Esophagus muscularis mucosa (tissue), 4 donors: ENCODE results near the gene DOK6. TPM values are rescaled to one million over a fixed set of nuclear protein-coding genes. Genes with fewer than 3 reads are reported as not detected.

ENCODE experiments used
- DNase-seq: peaks from one replicate; pipeline ENCODE4 v3.0.0-alpha.2; 2017; ENCODE audit errors: extremely low spot score
- H3K27ac ChIP-seq, 4 donors: fragments of 200-600 bp; sonication (generic); replicated peaks in 1 of 4; 1 replicate in 3 of 4; 2 replicates in 1 of 4; pipeline ENCODE4 v1.5.1; 2016 to 2019; ENCODE audit warnings: mild to moderate bottlenecking in 1 of 4
- H3K27me3 ChIP-seq, 4 donors: fragments of 200-600 bp; sonication (generic); one replicate each; pipeline versions ENCODE4 v1.5.1 to v1.6.0; 2016 to 2019
- H3K36me3 ChIP-seq, 4 donors: fragments of 200-600 bp; sonication (generic); one replicate each; pipeline ENCODE4 v1.5.1; 2016 to 2019
- H3K4me1 ChIP-seq, 4 donors: fragments of 200-600 bp; sonication (generic); one replicate each; pipeline ENCODE4 v1.5.1; 2016 to 2019
- H3K4me3 ChIP-seq, 4 donors: fragments of 200-600 bp; sonication (generic); 1 replicate in 2 of 4; 2 replicates in 2 of 4; pipeline ENCODE4 v1.5.1; 2016 to 2019; ENCODE audit warnings: mild to moderate bottlenecking in 4 of 4, moderate library complexity in 1 of 4
- H3K9me3 ChIP-seq, 4 donors: fragments of 200-600 bp; sonication (generic); 1 replicate in 3 of 4; 2 replicates in 1 of 4; pipeline ENCODE4 v1.5.1; 2016 to 2019
- EP300 ChIP-seq: sonication (generic); formaldehyde crosslinking; IDR thresholded peaks from one replicate; pipeline ENCODE4 v1.6.1; 2017; ENCODE audit warnings: antibody characterized with exemption
- POLR2A ChIP-seq: fragments of 450-650 bp; IDR thresholded peaks from one replicate; pipeline ENCODE4 v1.6.1; 2017; ENCODE audit warnings: antibody characterized with exemption, moderate library complexity, mild to moderate bottlenecking, low read depth
- POLR2AphosphoS5 ChIP-seq, 2 donors: sonication (generic); formaldehyde crosslinking; IDR thresholded peaks; one replicate each; pipeline ENCODE4 v1.6.1; 2017; ENCODE audit warnings: antibody characterized with exemption in 2 of 2
- WGBS: methylation state at CpG from one replicate; pipeline ENCODE4 v1.1.5; 2018; 5-methylcytosine and 5-hydroxymethylcytosine counted together
- intact Hi-C: fragments of 100-400 bp; cut with DNase I; formaldehyde crosslinking; loops from one replicate; pipeline ENCODE4 v1.15.1; 2023
- total RNA-seq, 4 donors: library from RNA; depleted of rRNA; stranded (reverse); fragments of >200 nt; gene quantifications; one replicate each; pipeline versions ENCODE4 v1.1.0 to v1.2.1, GENCODE V29; 2016
- TF ChIP-seq, protein P1 (sequence below), 3 experiments: fragments of 200-600 bp in 2 of 3; fragments of 450-650 bp in 1 of 3; sonication (generic) in 2 of 3; IDR thresholded peaks; one replicate each; pipeline ENCODE4 v1.5.1; 2017 to 2019; ENCODE audit warnings: antibody characterized with exemption in 3 of 3, mild to moderate bottlenecking in 2 of 3, moderate library complexity in 1 of 3

DOK6 gene
- total RNA-seq, 4 donors from 2014 or later, result 0.83 to 4.1 (median 1.9) TPM

- Histone ChIP-seq H3K27me3 (peaks cover 0 to 7% (median 0%) of the 10 kb centered on the region in 4 donors), H3K4me3 (no peak overlapping the region), H3K36me3 (no peaks in the 10 kb centered on the region), H3K4me1 (no peaks in the 10 kb centered on the region), H3K9me3 (no peaks in the 10 kb centered on the region), H3K27ac (no peak overlapping the region)
- DNase-seq, result no peak
- WGBS, result 94% methylated on average over 1 of the region's 1 CpG
- intact Hi-C loops, result no loop called here
- TF ChIP-seq, protein P1, sequence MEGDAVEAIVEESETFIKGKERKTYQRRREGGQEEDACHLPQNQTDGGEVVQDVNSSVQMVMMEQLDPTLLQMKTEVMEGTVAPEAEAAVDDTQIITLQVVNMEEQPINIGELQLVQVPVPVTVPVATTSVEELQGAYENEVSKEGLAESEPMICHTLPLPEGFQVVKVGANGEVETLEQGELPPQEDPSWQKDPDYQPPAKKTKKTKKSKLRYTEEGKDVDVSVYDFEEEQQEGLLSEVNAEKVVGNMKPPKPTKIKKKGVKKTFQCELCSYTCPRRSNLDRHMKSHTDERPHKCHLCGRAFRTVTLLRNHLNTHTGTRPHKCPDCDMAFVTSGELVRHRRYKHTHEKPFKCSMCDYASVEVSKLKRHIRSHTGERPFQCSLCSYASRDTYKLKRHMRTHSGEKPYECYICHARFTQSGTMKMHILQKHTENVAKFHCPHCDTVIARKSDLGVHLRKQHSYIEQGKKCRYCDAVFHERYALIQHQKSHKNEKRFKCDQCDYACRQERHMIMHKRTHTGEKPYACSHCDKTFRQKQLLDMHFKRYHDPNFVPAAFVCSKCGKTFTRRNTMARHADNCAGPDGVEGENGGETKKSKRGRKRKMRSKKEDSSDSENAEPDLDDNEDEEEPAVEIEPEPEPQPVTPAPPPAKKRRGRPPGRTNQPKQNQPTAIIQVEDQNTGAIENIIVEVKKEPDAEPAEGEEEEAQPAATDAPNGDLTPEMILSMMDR (IDR thresholded peaks at IDR 0.05), result no peak
- no peak for TF ChIP-seq POLR2AphosphoS5 (IDR thresholded peaks at IDR 0.05)
These were observed 7.8 kb downstream of the DOK6 start for GRCh38 chr18:69408522-69408921.

DNA sequence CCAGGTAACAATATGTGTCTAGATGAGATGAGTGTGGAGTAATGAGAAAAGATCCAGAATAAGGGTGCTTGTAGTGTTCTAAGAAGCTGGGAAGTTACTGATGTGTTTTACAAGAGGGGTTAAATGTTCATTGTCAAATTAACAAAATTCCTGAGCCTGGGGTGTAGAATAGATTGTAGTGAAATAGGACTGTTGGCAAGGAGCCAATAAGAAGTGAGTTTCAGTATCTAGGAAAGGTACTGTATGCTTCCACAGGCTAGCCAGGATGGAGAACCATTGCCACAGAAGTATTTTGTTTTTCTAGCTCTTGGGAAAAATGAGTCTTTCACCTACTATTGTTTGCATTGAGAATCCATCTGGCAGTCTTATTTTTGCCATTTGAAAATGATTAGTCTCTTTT, 10.5 kb downstream of the DOK6 start:
- Histone ChIP-seq H3K4me3 (no peak overlapping the region), H3K27ac (no peak overlapping the region), H3K27me3 (no peaks in the 10 kb centered on the region), H3K4me1 (no peaks in the 10 kb centered on the region), H3K9me3 (no peaks in the 10 kb centered on the region), H3K36me3 (no peaks in the 10 kb centered on the region)
- DNase-seq, result no peak
- no peak for TF ChIP-seq POLR2AphosphoS5 (IDR thresholded peaks at IDR 0.05)
- TF ChIP-seq, protein P1 (IDR thresholded peaks at IDR 0.05), result no peak
- TF ChIP-seq POLR2A, result no peak
- no peak for TF ChIP-seq EP300
- intact Hi-C loops, result no loop called here

- Histone ChIP-seq H3K27me3 (no peaks in the 10 kb centered on the region), H3K36me3 (no peaks in the 10 kb centered on the region), H3K9me3 (no peaks in the 10 kb centered on the region), H3K4me3 (no peak overlapping the region), H3K27ac (no peak overlapping the region), H3K4me1 (no peaks in the 10 kb centered on the region)
- WGBS, result 90% methylated on average over 1 of the region's 1 CpG
- no peak for DNase-seq
- TF ChIP-seq, protein P1 (IDR thresholded peaks at IDR 0.05), result no peak
- TF ChIP-seq POLR2AphosphoS5 (IDR thresholded peaks at IDR 0.05) (no peak), EP300 (no peak), POLR2A (no peak)
- intact Hi-C loops, result no loop called here
These were observed 13.5 kb downstream of the DOK6 start for GRCh38 chr18:69414184-69414583.

GRCh38 chr18:69432847-69433246, 32.2 kb downstream of the DOK6 start:
- intact Hi-C loops, result no loop called here
- DNase-seq, result no peak
- no peaks in the 10 kb centered on the region for H3K27me3 ChIP-seq
- H3K4me1 ChIP-seq, result no peaks in the 10 kb centered on the region
- no peak for TF ChIP-seq POLR2A
- TF ChIP-seq, protein P1 (IDR thresholded peaks at IDR 0.05), result no peak
- TF ChIP-seq POLR2AphosphoS5 (IDR thresholded peaks at IDR 0.05), result no peak
- TF ChIP-seq EP300, result no peak
- H3K4me3 ChIP-seq, result no peak overlapping the region
- H3K27ac ChIP-seq, result no peak overlapping the region
- peaks cover 0 to 4% (median 0%) of the 10 kb centered on the region in 4 donors for H3K9me3 ChIP-seq
- no peaks in the 10 kb centered on the region for H3K36me3 ChIP-seq

DNA sequence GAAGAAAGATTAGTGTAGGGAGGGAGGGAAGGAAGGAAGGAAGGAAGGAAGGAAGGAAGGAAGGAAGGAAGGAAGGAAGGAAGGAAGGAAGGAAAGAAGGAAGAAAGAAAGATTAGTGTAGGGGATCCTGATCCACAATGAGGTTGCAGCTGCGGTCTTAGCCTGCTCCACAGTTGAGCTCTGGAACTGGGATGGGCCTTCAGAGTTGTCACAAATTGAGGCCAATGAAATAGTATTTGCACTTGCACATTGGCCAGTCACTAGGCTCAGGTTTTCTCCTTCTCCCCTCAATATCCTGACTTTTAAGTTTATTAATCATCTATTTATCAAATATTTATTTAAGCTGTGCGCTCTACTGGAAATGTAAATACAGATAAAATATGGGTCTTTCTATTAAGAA, 34.3 kb downstream of the DOK6 start:
- Histone ChIP-seq H3K9me3 (peaks cover 0 to 19% (median 11%) of the 10 kb centered on the region in 4 donors), H3K27ac (no peak overlapping the region), H3K36me3 (no peaks in the 10 kb centered on the region), H3K4me3 (no peak overlapping the region), H3K27me3 (no peaks in the 10 kb centered on the region), H3K4me1 (no peaks in the 10 kb centered on the region)
- no peak for DNase-seq
- TF ChIP-seq, protein P1 (IDR thresholded peaks at IDR 0.05), result no peak
- intact Hi-C loops, result no loop called here
- 86% methylated on average over 2 of the region's 2 CpGs for WGBS
